Neuronal stem cell (in vitro differentiated cells): ENCODE data around the gene SEC31A.
A peak's percentile ranks its signal among the peaks of the same experiment; 100 is the strongest.

Experiments
- DNase-seq: peaks from one replicate; pipeline ENCODE4 v3.0.0-alpha.2; 2013; ENCODE audit warnings: low spot score
- H2AFZ ChIP-seq: one replicate; pipeline ENCODE4 v1.6.1; 2013; ENCODE audit warnings: mild to moderate bottlenecking, low read length, inconsistent platforms
- H2AK5ac ChIP-seq: 2 replicates; pipeline ENCODE4 v1.6.1; 2013; ENCODE audit warnings: low read depth, mild to moderate bottlenecking, inconsistent platforms, low read length, moderate library complexity, mixed read lengths
- H2BK120ac ChIP-seq: 2 replicates; pipeline ENCODE4 v1.6.1; 2013; ENCODE audit warnings: low read depth, mild to moderate bottlenecking, inconsistent platforms, low read length, moderate library complexity, mixed read lengths
- H2BK12ac ChIP-seq: one replicate; pipeline ENCODE4 v1.6.1; 2013; ENCODE audit warnings: low read length, inconsistent platforms
- H2BK15ac ChIP-seq: 2 replicates; pipeline ENCODE4 v1.6.1; 2013; ENCODE audit warnings: mild to moderate bottlenecking, low read length, inconsistent platforms, mixed read lengths
- H2BK5ac ChIP-seq: one replicate; pipeline ENCODE4 v1.6.1; 2013; ENCODE audit warnings: inconsistent platforms, mild to moderate bottlenecking, low read length, moderate library complexity
- H3K14ac ChIP-seq: one replicate; pipeline ENCODE4 v1.6.1; 2013; ENCODE audit warnings: low read length, inconsistent platforms
- H3K18ac ChIP-seq: 2 replicates; pipeline ENCODE4 v1.6.1; 2013; ENCODE audit warnings: low read length, inconsistent platforms
- H3K23ac ChIP-seq: 2 replicates; pipeline ENCODE4 v1.6.1; 2013; ENCODE audit warnings: low read depth, mild to moderate bottlenecking, mixed read lengths, low read length, inconsistent platforms; ENCODE audit not compliant: poor library complexity
- H3K27ac ChIP-seq: replicated peaks from 3 replicates; pipeline ENCODE4 v1.5.1; 2013; ENCODE audit warnings: low read length, inconsistent platforms
- H3K27me3 ChIP-seq, 3 experiments: 2 replicates each; pipeline ENCODE4 v1.6.1; 2013; ENCODE audit warnings: low read length in 3 of 3, mild to moderate bottlenecking in 2 of 3, inconsistent platforms in 1 of 3, low read depth in 1 of 3, mixed read lengths in 1 of 3, moderate library complexity in 1 of 3; ENCODE audit not compliant: control insufficient read depth in 3 of 3, insufficient read depth in 3 of 3
- H3K36me3 ChIP-seq, 2 donors: replicated peaks in 1 of 2; 2 replicates each; pipeline ENCODE4 v1.6.1; 2013; ENCODE audit warnings: low read length in 2 of 2; ENCODE audit not compliant: control insufficient read depth in 2 of 2, insufficient read depth in 2 of 2
- H3K4ac ChIP-seq: 2 replicates; pipeline ENCODE4 v1.6.1; 2013; ENCODE audit warnings: inconsistent platforms, mild to moderate bottlenecking, low read length, moderate library complexity
- H3K4me1 ChIP-seq, 2 donors: 1 replicate in 1 of 2; 2 replicates in 1 of 2; pipeline ENCODE4 v1.6.1; 2013; ENCODE audit warnings: low read length in 2 of 2, low read depth in 1 of 2; ENCODE audit not compliant: control insufficient read depth in 2 of 2, insufficient read depth in 1 of 2
- H3K4me2 ChIP-seq: one replicate; pipeline ENCODE4 v1.6.1; 2013; ENCODE audit warnings: mild to moderate bottlenecking, low read length, inconsistent platforms; ENCODE audit not compliant: insufficient read depth, poor library complexity, severe bottlenecking
- H3K4me3 ChIP-seq, 2 donors: 2 replicates each; pipeline ENCODE4 v1.5.1; 2013; ENCODE audit warnings: low read length in 2 of 2, mild to moderate bottlenecking in 2 of 2, inconsistent platforms in 1 of 2, moderate library complexity in 1 of 2
- H3K79me1 ChIP-seq: one replicate; pipeline ENCODE4 v1.6.1; 2013; ENCODE audit warnings: low read depth, mild to moderate bottlenecking, inconsistent platforms, low read length, moderate library complexity
- H3K9ac ChIP-seq: one replicate; pipeline ENCODE4 v1.6.1; 2013; ENCODE audit warnings: mild to moderate bottlenecking, low read depth, low read length, inconsistent platforms; ENCODE audit not compliant: poor library complexity
- H3K9me3 ChIP-seq, 2 donors: replicated peaks in 1 of 2; 2 replicates each; pipeline versions ENCODE3 to v1.6.1; 2013; ENCODE audit warnings: low read length in 2 of 2, mild to moderate bottlenecking in 2 of 2, inconsistent platforms in 1 of 2, low read depth in 1 of 2, mixed read lengths in 1 of 2, moderate library complexity in 1 of 2; ENCODE audit not compliant: control insufficient read depth in 2 of 2, insufficient read depth in 1 of 2
- H4K8ac ChIP-seq: one replicate; pipeline ENCODE4 v1.6.1; 2013; ENCODE audit warnings: low read depth, mild to moderate bottlenecking, inconsistent platforms, low read length, moderate library complexity
- H4K91ac ChIP-seq: one replicate; pipeline ENCODE4 v1.6.1; 2013; ENCODE audit warnings: low read length, low read depth, mild to moderate bottlenecking, inconsistent platforms; ENCODE audit not compliant: poor library complexity
- WGBS, 2 donors: extraction: QIAGEN DNeasy Blood & Tissue Kit; methylation state at CpG; one replicate each; pipeline ENCODE4 v1.1.7; 2013; ENCODE audit warnings: missing lambda C conversion rate in 2 of 2, mixed read lengths in 1 of 2; ENCODE audit not compliant: insufficient read length in 2 of 2, insufficient replicate concordance in 1 of 2; ENCODE audit errors: extremely low coverage in 2 of 2; 5-methylcytosine and 5-hydroxymethylcytosine counted together

SEC31A gene

GRCh38 chr4:82809619-82810018 lies 81.3 kb downstream of the SEC31A start:
- H3K4me1 ChIP-seq, result peaks cover 4 to 10% of the 10 kb centered on the region in 2 donors
- no peak overlapping the region for H3K4me2 ChIP-seq
- H3K4ac ChIP-seq, result no peak overlapping the region
- no peak overlapping the region for H3K4me3 ChIP-seq
- peaks cover 0 to 4% (median 0%) of the 10 kb centered on the region in 3 experiments for H3K27me3 ChIP-seq
- H3K18ac ChIP-seq, result no peak overlapping the region
- H2AK5ac ChIP-seq, result no peak overlapping the region
- H2AFZ ChIP-seq, result no peak overlapping the region
- no peak overlapping the region for H2BK15ac ChIP-seq
- no peak overlapping the region for H4K91ac ChIP-seq
- peaks cover 0 to 2% of the 10 kb centered on the region in 2 donors for H3K9me3 ChIP-seq
- H4K8ac ChIP-seq, result no peak overlapping the region
- no peaks in the 10 kb centered on the region for H3K36me3 ChIP-seq
- H3K23ac ChIP-seq, result no peak overlapping the region
- no peak overlapping the region for H2BK5ac ChIP-seq
- H3K9ac ChIP-seq, result no peak overlapping the region
- DNase-seq, result no peak
- H2BK12ac ChIP-seq, result no peak overlapping the region
- H3K14ac ChIP-seq, result no peak overlapping the region
- no peak overlapping the region for H2BK120ac ChIP-seq
- H3K27ac ChIP-seq, result no peak overlapping the region
- H3K79me1 ChIP-seq, result no peaks in the 10 kb centered on the region

DNA sequence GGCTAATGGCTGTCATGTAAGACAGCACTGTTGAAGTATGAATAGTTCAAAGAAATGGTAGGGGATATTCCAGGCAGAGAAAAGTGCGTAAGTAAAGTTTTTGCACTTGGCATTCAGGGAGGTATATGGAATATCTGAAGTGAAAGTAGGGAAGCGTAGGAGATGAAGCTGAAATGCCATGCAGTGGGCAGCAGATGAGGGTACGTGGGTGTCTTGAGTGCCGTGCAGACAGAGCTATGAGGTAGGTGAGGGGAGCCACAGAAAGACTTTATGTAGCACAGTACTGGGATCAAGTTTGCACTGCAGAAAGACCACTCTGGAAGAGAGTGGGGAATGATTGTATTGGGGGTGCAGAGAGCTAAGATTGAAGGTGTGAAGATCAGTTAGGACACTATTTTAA lies 87.2 kb downstream of the SEC31A start:
- H3K4me3 ChIP-seq, result peak overlapping the region in 1 of 2 donors; percentile 34
- no peak overlapping the region for H2BK5ac ChIP-seq
- peaks cover 0 to 1% of the 10 kb centered on the region in 2 donors for H3K9me3 ChIP-seq
- H2BK15ac ChIP-seq, result no peak overlapping the region
- peaks cover 0 to 19% (median 0%) of the 10 kb centered on the region in 3 experiments for H3K27me3 ChIP-seq
- no peaks in the 10 kb centered on the region for H3K36me3 ChIP-seq
- WGBS, 2 donors, result no CpG with 5 or more reads among the region's 4 CpGs
- no peak overlapping the region for H3K14ac ChIP-seq
- DNase-seq, result no peak
- no peak overlapping the region for H3K4ac ChIP-seq
- no peak overlapping the region for H2BK12ac ChIP-seq
- peaks cover 8 to 9% of the 10 kb centered on the region in 2 donors for H3K4me1 ChIP-seq
- H3K23ac ChIP-seq, result no peak overlapping the region
- no peak overlapping the region for H2BK120ac ChIP-seq
- H4K91ac ChIP-seq, result no peak overlapping the region
- H3K27ac ChIP-seq, result no peak overlapping the region
- H3K4me2 ChIP-seq, result no peak overlapping the region
- H3K18ac ChIP-seq, result no peak overlapping the region
- H3K79me1 ChIP-seq, result no peaks in the 10 kb centered on the region
- no peak overlapping the region for H4K8ac ChIP-seq
- H2AK5ac ChIP-seq, result no peak overlapping the region
- no peak overlapping the region for H3K9ac ChIP-seq
- no peak overlapping the region for H2AFZ ChIP-seq

- H2BK12ac ChIP-seq, result no peak overlapping the region
- no peak overlapping the region for H4K8ac ChIP-seq
- H3K4me3 ChIP-seq, result no peak overlapping the region
Observed at GRCh38 chr4:82802911-82803310, 88.0 kb downstream of the SEC31A start.

DNA sequence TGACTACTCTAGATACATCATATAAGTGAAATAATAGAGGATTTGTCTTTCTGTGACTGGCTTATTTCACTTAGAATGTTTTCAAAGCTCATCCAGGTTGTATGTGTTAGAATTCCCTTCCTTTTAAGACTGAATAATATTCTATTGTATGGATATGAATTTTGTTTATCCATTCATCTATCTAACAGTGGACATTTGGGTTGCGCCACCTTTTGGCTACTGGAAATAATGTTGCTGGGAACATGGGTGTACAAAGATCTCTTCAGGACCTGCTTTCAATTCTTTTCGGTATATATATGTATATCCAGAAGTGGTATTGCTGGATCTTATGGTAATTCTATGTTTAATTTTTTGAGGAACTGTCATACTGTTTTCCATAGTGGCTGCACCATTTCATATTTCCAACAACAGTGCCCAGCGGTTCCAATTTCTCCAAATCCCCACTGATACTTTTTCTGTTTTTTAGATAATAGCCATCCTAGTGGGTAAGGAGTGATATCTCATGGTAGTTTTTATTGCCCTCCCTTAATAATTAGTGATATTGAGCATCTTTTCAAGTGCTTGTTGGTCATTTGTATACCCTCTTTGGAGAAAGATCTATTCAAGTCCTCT lies 88.9 kb downstream of the SEC31A start:
- H2AFZ ChIP-seq, result no peak overlapping the region
- WGBS, 2 donors, result no CpG with 5 or more reads among the region's 3 CpGs

More at GRCh38 chr4:82802911-82803310, 88.0 kb downstream of the SEC31A start:
- no peaks in the 10 kb centered on the region for H3K36me3 ChIP-seq
- no peak overlapping the region for H3K27ac ChIP-seq
- no peak overlapping the region for H2BK5ac ChIP-seq
- no peak overlapping the region for H3K4me2 ChIP-seq
- no peak overlapping the region for H3K4ac ChIP-seq
- no peak overlapping the region for H3K9ac ChIP-seq
- peaks cover 8 to 9% of the 10 kb centered on the region in 2 donors for H3K4me1 ChIP-seq
- no peak overlapping the region for H3K18ac ChIP-seq
- H3K27me3 ChIP-seq, result peaks cover 0 to 19% (median 0%) of the 10 kb centered on the region in 3 experiments
- H3K79me1 ChIP-seq, result peaks cover 5% of the 10 kb centered on the region
- no CpG with 5 or more reads among the region's 2 CpGs for WGBS, 2 donors
- H2BK120ac ChIP-seq, result no peak overlapping the region
- H3K14ac ChIP-seq, result no peak overlapping the region
- H2AK5ac ChIP-seq, result no peak overlapping the region
- DNase-seq, result no peak
- H3K23ac ChIP-seq, result no peak overlapping the region
- H2AFZ ChIP-seq, result no peak overlapping the region
- no peak overlapping the region for H2BK15ac ChIP-seq
- no peaks in the 10 kb centered on the region for H3K9me3 ChIP-seq
- H4K91ac ChIP-seq, result no peak overlapping the region

More for the DNA sequence above, 88.9 kb downstream of the SEC31A start:
- H3K18ac ChIP-seq, result no peak overlapping the region
- H2BK15ac ChIP-seq, result no peak overlapping the region
- H2BK12ac ChIP-seq, result no peak overlapping the region
- no peak overlapping the region for H3K9ac ChIP-seq
- peaks cover 0 to 19% (median 5%) of the 10 kb centered on the region in 3 experiments for H3K27me3 ChIP-seq
- H2AK5ac ChIP-seq, result no peak overlapping the region
- no peak overlapping the region for H3K23ac ChIP-seq
- H3K4me3 ChIP-seq, result no peak overlapping the region
- H3K4me1 ChIP-seq, result peaks cover 8 to 10% of the 10 kb centered on the region in 2 donors
- H3K27ac ChIP-seq, result no peak overlapping the region
- H3K4me2 ChIP-seq, result no peak overlapping the region
- no peak overlapping the region for H4K8ac ChIP-seq
- peaks cover 5% of the 10 kb centered on the region for H3K79me1 ChIP-seq
- H3K14ac ChIP-seq, result no peak overlapping the region
- no peaks in the 10 kb centered on the region for H3K36me3 ChIP-seq
- H2BK120ac ChIP-seq, result no peak overlapping the region
- no peak overlapping the region for H4K91ac ChIP-seq
- no peak overlapping the region for H2BK5ac ChIP-seq
- H3K4ac ChIP-seq, result no peak overlapping the region
- no peaks in the 10 kb centered on the region for H3K9me3 ChIP-seq
- no peak for DNase-seq
